OCI-LY7 (cell line): Measurements from ENCODE around the gene TFF2.

Source experiments
- EZH2phosphoT487 ChIP-seq: fragments of 200-600 bp; sonication (generic); IDR thresholded peaks from 2 replicates; pipeline ENCODE4 v1.6.1; 2018; ENCODE audit warnings: low read depth, borderline replicate concordance, mild to moderate bottlenecking, mixed run types, antibody characterized with exemption, low read length, moderate library complexity, mixed read lengths
- TF ChIP-seq, protein P1 (sequence below): fragments of 200-600 bp; sonication (generic); conservative IDR thresholded peaks from 2 replicates; pipeline ENCODE4 v1.5.1; 2014; ENCODE audit warnings: mild to moderate bottlenecking, antibody characterized with exemption, low read length, moderate library complexity, mixed read lengths

DNA sequence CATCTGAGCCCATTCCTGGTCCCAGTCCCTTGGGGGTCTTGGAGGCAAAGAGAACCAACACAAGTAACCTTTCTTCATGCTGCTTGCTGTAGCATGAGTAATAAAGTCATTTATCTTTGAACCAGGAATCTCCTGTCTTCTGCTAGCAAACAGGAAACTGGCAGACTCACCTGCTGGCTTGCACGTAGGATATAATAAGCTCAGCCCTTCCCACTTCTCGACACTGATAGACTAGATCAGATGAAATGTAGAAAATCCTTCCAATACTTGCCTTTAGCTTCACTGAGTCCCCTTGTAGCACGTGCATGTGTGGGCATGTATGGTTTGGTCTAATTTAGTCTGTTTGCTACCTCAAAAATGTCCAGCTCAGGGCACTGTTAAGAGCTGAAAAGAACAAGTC is 6.5 kb upstream of the TFF2 start:
- TF ChIP-seq, protein P1, sequence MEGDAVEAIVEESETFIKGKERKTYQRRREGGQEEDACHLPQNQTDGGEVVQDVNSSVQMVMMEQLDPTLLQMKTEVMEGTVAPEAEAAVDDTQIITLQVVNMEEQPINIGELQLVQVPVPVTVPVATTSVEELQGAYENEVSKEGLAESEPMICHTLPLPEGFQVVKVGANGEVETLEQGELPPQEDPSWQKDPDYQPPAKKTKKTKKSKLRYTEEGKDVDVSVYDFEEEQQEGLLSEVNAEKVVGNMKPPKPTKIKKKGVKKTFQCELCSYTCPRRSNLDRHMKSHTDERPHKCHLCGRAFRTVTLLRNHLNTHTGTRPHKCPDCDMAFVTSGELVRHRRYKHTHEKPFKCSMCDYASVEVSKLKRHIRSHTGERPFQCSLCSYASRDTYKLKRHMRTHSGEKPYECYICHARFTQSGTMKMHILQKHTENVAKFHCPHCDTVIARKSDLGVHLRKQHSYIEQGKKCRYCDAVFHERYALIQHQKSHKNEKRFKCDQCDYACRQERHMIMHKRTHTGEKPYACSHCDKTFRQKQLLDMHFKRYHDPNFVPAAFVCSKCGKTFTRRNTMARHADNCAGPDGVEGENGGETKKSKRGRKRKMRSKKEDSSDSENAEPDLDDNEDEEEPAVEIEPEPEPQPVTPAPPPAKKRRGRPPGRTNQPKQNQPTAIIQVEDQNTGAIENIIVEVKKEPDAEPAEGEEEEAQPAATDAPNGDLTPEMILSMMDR = no peak
- no peak for TF ChIP-seq EZH2phosphoT487
